ENCODE measurements around the gene C6orf89.

C6orf89 gene, protein sequence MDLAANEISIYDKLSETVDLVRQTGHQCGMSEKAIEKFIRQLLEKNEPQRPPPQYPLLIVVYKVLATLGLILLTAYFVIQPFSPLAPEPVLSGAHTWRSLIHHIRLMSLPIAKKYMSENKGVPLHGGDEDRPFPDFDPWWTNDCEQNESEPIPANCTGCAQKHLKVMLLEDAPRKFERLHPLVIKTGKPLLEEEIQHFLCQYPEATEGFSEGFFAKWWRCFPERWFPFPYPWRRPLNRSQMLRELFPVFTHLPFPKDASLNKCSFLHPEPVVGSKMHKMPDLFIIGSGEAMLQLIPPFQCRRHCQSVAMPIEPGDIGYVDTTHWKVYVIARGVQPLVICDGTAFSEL

DNA sequence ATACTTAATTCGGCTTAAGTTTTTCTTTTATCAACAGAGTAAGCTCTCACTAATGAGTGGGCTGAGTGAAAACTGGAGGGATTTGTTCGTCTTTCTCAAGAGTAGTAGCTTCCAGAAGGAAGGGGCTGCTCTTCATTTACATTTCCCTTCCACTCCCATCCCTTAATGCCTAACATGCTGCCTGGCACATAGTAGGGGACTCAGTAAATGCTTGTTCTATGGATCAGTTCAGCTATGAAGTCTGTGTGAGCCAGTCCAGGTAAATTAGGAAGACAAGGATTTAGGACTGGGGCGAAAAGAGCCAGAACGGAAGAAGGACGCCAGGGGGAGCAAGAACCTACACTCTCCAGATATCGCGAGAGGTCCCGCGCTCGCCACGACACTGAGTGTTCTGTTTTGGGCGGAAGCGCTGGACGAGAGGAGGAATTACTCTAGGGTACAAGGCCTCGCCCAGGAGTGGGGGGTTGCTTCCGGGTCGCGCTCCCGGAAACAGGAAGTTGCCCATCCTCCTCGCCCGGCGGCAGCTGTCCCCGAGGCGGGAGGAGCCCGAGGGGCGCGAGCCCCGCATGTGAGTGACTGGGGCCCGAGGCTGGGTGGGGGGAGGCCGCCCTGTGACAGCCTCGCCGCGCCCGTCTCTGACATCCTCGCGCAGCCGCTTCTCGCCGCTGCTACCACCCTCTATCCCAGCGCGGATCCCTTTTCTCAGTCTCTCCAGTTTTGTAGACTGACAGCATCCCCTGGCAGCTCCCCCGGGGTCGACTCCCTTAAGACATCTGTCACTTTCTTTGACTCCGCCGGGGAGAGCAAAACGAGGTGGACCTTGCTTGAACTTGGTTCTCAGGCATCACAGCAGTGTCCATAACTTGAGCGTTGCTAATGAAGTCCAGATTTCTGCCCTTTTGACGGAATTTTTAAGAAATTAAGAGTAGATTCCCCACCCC, at the start of gene C6orf89:
TSS of gene C6orf89 (plus strand) at position 492 of the 941 bp plus-strand sequence. CDS start 13,493 bp downstream, outside the sequence.
- DNase-seq, result peak; percentile 97

DNA sequence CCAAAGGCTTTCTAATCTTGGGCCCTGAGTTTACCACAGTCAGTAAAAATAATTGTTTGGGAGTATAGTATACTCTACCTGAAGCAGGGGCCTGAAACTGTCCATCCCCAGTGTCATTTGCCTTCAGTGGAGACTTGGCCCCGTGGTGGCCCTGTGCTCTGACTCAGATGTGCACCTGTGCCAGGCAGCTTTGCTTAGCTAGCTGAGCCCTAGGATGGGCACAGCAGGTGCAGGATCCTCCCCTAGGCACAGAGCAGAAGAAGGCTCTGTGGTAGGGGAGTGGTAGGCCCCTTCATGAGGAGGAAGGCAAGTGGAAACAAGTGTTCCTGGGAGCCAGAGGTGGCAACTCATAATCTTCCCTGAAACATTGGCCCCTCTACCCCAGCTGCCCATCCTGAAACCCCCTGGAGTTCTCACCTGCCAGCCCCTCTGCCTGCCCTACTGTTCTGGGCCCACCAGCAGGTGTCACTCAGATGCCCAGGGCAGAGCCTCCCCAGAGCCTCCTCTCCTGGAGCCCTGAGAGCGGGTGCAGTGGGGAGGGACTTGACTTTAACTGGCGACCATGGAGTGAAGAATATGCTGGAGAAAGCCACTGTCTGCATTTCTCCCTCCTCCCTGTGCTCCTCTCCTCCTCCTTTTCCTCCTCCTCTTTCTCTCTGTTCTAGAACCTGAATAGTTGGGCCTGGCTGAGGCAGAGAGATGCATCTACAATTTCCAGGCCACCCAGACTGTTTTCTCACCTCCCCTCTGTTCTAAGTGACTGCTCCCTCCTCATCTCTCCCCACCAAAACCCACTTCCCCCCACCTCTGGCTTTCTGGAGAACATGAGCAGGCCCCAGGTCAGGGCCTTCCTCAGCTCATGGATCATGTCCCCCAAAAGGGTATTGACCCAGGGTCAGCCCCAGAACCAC, 49.4 kb upstream of the C6orf89 start:
- DNase-seq, result no peak

DNA sequence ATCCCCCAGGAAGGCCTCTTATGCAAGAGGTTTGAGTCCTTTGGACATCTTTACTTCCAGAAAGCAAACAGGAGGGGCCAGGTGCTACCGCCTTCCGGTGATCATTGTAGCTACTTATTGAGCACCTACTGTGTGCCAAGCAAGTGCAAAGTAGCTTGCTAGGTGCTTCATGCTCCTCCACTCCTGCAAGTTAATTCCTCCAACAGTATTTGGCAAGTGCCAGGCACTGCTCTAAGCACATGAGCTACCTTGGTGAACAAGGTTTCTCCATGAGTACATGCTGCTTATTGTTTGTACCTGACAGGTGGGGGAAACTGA, 48.8 kb upstream of the C6orf89 start:
- no peak for DNase-seq

DNA sequence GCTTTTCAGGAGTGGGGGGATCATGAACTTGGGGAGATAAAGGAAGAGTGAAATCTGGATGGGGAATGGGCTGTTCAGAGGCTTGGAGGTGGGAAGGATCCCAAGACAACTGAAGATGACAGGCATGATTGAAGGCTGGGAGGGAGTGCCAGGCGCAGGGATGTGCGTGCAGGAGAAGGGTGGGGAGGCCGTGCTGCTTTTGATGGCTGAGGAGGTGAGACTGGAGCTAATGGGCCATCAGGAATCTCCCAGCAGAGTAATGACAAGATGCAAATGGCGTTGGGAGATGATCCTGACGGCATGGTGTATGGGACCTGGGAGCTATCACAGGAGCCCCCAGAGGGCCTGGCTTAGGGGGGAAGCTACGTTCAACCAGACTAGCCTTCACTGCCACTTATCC, 48.1 kb upstream of the C6orf89 start:
- DNase-seq, result no peak

DNA sequence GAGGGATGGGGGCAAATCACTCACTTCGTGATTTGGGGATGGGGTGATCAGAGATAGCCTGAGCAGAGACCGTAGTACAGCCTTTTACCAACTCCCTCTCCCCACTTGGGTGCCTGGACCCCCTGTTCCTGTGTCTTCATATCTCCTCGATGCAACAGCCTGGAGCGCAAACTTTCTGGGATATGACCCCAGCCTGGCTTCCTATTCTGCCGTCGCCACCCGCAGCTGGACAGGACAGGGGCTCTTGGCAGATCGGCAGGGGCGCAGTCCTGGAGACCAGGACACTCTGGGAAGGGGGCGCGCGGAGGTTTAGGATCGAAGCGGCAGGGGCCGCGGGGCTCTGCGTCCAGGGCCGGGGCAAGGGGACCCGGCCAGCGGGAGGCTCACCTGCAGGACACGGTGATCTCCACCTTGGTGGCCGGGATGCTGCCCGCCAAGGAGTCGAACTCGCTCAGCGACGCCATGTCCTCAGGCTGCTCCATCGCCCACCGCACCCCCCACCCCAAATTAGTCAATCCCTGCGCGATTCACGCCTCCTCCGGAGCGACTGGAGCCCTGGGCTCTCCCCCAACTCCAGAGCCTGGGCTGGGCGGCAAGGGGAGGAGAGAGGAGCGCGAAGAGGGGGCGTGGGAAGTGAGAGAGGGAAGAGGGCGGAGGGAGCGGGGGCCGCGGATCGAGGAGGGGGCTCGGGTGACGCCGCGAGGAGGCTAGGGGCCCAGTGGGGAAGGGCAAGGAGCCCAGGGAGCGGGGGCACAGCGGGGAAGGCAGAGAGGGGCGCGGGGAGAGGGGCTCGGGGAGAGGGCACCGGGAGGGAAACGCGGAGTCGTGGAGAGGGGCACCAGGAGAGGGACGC, 46.6 kb upstream of the C6orf89 start, which contains the start of gene CPNE5:
TSS of gene CPNE5 (minus strand) at position 549 of the 853 bp plus-strand sequence. CDS start at position 482, 67 bp downstream.
- no peak for DNase-seq

DNA sequence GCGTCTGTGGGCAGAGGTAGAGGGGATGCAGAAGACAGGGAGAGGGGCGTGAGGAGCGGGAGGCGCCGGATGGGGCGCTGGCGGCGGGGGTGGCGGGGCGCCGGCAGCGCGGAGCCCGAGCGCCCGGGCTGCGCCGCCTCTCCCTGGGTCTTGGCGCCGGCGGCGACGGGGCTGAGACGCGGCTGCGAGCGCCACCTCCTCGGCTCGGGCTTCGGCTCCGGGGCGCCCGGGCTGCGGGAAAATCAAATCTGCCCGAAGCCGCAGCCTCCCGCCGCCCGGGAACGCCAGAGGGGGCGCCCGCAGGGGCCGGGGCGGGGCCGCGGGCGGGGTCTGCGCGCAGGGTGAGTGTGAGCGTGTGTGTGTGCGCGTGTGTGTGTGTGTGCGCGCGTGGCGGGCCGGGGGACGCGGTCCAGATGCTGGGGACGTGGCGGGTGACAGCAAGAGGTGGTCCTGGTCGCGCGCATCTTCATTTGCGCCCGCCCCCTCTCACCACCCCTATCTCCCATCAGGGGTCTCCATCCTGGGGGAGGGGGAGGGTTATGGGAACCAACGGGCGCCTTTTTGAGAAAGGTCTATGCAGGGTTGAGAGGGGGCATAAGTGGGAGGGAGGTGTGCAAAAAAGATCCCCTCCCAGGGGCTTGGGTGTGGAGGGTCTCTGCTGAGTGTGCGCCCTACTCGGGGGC, 45.9 kb upstream of the C6orf89 start:
- DNase-seq, result no peak

DNA sequence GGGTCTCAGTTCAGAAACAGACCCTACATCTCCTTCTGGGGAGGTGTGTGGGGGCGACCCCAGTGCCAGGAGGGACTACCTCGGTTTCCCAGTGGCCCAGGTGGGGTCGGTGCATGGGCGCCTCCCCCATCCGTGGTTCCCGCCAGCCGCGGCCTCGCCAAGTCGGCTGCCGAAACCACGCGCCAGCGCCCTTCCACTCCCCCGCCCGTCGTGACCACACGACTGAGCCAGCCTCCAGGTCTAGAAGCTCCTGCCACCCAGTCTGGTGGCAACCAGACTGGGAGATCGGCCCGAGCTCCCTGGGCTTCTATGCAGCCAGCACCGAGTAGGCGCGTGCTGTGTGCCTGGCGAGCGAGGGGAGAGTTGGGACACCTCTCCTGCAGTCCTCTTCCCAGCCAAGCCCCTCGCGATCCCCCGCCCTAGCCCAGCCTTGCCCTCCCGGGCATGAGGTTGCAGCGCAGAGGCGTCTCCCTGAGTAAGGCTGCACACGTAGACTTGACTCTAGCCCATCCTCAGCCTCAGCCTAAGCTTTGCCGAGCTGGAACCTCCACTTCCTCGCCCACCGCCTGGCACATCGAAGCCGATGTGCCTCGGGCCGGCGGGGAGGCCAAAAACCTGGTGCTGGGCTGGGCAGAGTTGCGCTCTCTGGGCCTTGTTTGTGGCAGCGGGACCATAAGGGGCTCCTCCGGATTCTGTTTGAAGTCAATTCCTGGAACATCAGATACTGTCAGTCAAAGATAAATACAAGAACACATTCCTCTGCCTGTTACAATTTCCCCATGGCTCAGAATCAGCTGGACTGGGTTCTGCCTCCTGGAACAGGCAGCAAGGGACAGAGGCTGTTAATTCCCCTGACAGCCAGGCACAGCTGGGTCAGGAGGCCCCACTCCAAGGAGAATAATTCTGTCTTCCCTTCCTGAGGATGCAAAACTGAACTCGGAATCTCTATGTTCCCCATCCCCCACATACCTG, 45.0 kb upstream of the C6orf89 start:
- peak; percentile 36 for DNase-seq

DNA sequence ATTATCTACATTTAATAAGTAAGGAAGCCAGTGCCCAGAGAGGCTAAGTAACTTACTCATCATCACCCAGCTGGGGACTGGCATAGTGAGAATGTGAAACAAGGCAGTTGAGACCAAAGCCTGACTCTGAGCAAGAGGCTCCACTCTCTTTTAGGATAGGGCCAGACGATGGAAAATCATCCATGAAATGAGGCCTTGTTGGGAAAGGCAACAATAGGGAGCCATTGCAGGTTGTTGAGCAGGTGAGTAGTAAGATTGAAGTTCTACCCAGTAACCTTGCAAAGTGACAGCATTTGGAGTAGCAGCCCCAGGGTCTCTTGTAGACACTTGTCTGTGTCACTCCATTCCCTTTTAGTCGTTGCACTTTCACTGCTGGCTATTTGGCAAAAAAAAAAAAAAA, 44.0 kb upstream of the C6orf89 start:
- peak; percentile 24 for DNase-seq

DNA sequence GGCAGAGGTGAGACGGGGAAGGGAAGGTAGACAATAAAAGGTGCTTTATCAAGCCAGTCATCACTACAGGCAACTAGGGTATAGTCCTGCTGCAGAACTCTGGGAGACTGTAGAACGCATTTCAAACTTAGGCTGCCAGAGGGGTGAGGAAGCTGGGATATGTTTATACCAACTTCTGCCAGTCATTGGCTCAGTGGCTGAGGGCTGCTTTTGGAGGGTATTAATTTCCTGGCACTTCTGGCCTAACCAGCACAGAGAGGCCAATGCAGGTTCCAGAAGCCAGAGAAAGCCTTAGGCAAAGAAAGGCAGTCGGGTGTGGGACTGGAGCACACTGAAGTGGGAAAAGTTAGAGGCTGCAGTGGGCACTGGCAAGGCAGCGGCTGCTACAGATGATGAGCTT, 42.6 kb upstream of the C6orf89 start:
- no peak for DNase-seq

DNA sequence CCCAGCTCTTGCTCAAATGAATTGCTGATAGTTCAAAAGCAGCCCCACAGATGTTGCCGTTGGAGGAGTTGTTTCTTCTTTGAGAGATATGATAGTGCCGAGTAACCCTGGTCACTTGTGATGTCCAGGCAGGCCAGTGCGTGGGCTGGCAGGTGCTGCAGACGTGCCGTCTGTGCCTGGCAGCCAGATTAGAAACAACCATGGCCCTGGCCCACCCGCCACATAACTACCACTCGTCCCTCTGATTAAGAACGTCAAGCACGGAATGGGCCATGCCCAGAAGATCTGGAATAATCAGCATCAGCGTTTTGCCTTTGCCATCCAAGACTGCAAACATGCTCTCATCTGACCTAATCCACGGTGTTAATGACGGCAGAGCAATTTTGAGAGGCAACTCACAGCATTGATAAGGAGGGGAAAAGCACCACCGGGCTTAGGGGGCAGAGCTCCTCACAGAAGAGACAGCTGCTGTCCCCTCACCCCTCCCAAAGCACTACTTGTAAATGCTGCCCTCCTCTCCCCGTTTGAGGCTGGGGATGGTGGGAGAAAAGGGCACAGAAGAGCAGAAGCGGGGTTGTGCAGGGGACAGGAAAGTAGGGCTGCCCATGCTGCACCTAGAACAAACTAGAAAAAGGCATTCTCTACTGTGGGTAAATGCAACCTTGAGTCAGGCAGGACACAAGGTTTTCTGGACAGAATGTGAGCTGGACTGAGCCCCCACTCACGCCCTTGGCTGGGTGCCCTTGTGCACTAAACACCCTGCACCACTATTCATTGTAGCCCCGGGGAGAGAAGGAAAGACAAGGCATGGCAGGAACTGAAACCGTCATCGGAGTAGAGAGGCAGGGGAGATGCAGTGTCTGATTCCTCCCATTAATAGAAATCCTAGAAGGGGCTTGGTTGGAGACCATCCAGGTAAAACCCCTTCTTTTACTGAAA, 41.3 kb upstream of the C6orf89 start:
- DNase-seq, result peak; percentile 32

DNA sequence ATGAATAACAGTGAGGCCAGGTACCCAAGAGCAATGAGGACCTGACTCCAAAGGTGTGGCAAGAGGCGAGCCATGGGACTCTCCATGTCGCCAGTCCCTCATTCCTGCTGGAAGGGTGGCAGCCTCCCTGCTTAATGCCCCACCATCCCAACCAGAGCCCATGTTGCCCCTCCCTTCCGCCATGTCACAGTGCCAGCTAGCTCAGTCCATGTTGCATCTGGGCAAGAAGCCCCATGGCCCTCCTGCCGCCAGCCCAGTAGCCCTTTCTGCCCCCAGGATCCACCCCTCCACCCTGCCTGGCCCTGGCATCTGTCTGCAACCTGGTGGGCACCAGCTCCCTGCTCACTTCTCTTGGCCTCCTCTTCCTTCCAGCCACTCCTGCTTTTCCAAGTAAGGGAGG, 40.5 kb upstream of the C6orf89 start:
- no peak for DNase-seq

DNA sequence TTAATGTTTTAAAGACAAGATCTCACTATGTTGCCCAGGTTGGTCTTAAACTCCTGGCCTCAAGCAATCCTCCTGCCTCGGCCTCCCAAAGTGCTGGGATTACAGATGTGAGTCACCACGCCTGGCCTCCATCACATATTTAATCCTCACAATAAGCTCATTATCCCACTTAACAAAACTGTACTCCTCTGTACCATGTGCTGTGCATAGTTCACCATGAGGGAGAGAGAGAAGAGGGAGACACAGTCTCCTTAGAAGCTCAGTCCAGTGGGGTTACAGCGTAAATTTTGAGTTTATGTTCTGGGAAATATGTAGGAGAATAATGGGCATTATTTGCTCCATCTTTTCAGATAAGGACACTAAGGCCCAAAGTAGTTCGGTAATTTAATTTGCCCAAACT, 38.6 kb upstream of the C6orf89 start:
- DNase-seq, result no peak

DNA sequence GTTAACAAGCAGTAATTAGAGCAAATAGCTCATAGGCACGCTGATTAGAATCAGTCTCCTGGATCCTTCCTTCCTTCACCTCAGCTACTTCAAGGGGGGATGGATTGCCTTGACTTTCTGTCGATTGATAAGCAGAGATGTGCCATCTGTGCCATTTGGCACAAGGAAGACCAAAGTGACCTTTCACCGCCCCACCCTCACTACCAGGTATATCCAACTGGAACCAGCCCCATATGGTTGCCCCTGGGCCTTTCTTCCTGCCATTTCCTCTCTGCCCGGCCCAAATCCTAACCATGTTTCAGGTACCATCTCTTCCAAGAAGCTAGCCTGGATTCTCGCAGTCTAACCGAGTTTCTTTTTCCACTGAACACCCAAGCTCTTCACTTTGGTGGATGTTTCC, 37.8 kb upstream of the C6orf89 start:
- no peak for DNase-seq

DNA sequence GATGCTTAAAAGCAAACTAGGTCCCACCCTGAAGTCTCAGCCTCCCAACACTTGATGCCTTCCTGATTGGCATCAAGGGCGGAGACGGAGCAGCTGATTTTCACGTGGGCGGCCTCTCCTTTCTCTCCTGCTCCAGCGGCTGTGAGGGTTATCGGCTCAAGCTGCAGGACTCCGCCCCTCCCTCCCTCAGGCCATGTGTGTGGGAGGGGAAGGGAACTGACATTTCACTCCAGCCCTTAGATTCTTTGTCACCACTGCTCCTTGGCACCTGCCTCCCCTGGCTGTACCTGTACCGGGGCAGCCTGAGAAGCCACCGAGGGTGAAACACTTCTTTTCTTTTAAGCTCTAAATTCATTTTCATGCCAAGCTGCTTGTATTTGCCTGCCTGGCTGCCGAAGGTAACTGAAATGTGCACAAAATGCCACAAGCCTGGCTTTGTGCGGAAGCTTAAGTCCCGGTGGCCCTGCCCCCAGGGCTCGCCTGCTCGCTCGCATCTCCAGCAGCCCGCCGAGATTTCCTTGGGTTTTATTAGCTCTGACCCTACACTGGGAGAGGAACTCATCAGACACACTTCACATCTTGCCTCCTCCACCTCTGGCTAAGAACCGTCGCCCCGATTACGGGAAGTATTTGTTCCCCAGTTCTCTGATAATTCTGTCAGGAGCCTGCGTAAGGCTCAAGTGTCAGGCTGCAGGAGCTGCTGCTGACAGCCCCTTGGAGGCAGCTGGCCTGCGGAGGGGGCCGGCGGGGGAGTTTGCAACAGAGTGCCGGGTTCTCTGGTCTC, 36.9 kb upstream of the C6orf89 start:
- DNase-seq, result no peak

DNA sequence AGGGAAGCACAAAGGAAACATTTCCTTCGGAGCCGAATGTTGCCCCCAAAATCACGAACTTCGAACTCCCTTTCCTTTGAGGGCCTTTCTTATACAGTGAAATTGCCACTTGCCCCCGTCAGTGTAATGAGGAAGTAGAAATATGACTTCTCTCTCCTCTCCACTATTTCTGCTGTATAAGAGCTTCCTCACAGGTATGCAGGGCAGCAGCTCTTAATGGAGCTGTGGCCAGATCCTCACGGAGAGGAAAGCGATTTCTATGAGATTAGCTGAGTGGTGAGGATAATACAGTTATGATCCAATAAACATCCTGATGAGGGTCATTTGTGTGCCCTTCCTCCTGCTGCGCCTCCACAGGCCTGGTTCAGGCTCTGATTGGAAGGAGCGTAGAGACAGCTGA, 35.7 kb upstream of the C6orf89 start:
- DNase-seq, result no peak

DNA sequence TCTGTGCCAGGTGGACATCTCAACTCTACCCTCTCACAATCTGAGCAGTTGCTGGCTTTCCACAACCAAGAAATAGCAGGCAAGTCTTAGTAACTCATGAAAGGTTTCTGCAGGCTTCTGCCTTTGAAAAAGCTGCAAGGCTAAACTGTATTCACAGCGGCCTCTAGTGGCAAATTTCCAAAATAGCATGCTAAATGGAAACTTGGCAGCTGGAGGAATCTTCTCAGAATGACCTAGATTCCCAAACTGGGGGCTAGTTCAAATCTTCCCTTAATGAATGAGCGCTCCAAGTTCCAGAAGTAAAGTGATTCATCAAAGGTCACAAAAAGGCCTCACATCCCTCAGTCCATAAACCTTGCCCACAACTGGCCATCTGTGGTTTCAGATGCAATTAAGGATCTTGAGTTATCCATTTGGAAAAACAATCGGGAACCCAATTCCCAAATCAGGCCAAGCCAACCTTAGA, 34.6 kb upstream of the C6orf89 start:
- peak; percentile 65 for DNase-seq

DNA sequence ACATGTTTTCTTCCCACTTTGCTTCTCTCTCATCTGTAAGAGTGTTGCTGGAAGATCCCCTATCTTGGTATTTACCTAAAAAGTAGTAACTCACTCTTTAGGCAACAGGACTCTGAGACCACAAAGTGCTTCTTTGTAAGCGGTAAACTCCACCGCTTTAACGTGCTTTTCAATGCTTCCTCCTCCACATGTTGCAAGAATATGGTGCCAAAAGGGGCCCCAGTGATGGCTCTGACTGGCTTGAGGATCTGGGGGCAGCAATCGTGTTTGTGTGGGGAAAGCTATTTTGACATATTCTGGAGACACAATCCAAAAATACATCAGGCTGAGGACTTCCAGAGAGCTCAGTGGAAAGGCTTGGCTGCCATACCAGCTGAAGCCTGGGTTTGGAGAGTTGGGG, 34.1 kb upstream of the C6orf89 start:
- DNase-seq, result peak; percentile 80

Measured in MV-4-11 (cell line).